Measurements from ENCODE around the gene PKDCC.
"Not testable (repeated sequence)": the region's sequence is repeated elsewhere in the genome, so short reads cannot be mapped to it uniquely, and the experiment has no call there.

The PKDCC gene

GRCh38 chr2:42067521-42067920 lies 19.7 kb downstream of the PKDCC start:
- DNase-seq, result no peak

GRCh38 chr2:42068571-42069178 lies 20.9 kb downstream of the PKDCC start:
- no peak for DNase-seq

GRCh38 chr2:42069568-42069967 lies 21.7 kb downstream of the PKDCC start:
- DNase-seq, result no peak

GRCh38 chr2:42071791-42072190 lies 24.0 kb downstream of the PKDCC start:
- no peak for DNase-seq

- DNase-seq, result no peak
These were observed 24.7 kb downstream of the PKDCC start for GRCh38 chr2:42072349-42073118.

GRCh38 chr2:42073739-42074503 lies 26.1 kb downstream of the PKDCC start:
- no peak for DNase-seq

- no peak for DNase-seq
These were observed 26.8 kb downstream of the PKDCC start for GRCh38 chr2:42074661-42075060.

GRCh38 chr2:42076357-42077225 lies 28.8 kb downstream of the PKDCC start:
- no peak for DNase-seq

- no peak for DNase-seq
These were observed 29.5 kb downstream of the PKDCC start for GRCh38 chr2:42077343-42077742.

- DNase-seq, result no peak
These were observed 32.0 kb downstream of the PKDCC start for GRCh38 chr2:42079737-42080287.

- not testable (repeated sequence) for DNase-seq
These were observed 33.3 kb downstream of the PKDCC start for GRCh38 chr2:42081151-42081550.

GRCh38 chr2:42082016-42082415 lies 34.2 kb downstream of the PKDCC start:
- DNase-seq, result no peak

GRCh38 chr2:42084231-42084671 lies 36.4 kb downstream of the PKDCC start:
- DNase-seq, result no peak

- not testable (repeated sequence) for DNase-seq
These were observed 37.2 kb downstream of the PKDCC start for GRCh38 chr2:42085070-42085469.

- no peak for DNase-seq
These were observed 38.1 kb downstream of the PKDCC start for GRCh38 chr2:42085706-42086487.

- peak; percentile 36 for DNase-seq
These were observed 38.7 kb downstream of the PKDCC start for GRCh38 chr2:42086500-42086953.

- no peak for DNase-seq
These were observed 39.5 kb downstream of the PKDCC start for GRCh38 chr2:42087137-42087856.

GRCh38 chr2:42087857-42088195 lies 40.0 kb downstream of the PKDCC start:
- DNase-seq, result no peak

- peak; percentile 51 for DNase-seq
These were observed 41.6 kb downstream of the PKDCC start for GRCh38 chr2:42089340-42089925.

GRCh38 chr2:42090216-42090615 lies 42.4 kb downstream of the PKDCC start:
- no peak for DNase-seq

GRCh38 chr2:42091671-42092070 lies 43.9 kb downstream of the PKDCC start:
- DNase-seq, result no peak

Measured in activated gamma-delta T cell treated with Interleukin-2 at 50 U/mL for 16 hours (primary cell).